Trophoblast cell (in vitro differentiated cells and primary cell): Measurements from ENCODE around the gene ERBB4.

Source experiments
- DNase-seq, 2 donors: peaks; one replicate each; pipeline ENCODE4 v3.0.0-alpha.2; 2016
- H2AFZ ChIP-seq: 2 replicates; pipeline ENCODE4 v1.6.1; 2013; ENCODE audit warnings: low read length, moderate library complexity, mild to moderate bottlenecking; ENCODE audit not compliant: insufficient read depth, poor library complexity
- H2AK5ac ChIP-seq: 2 replicates; pipeline ENCODE4 v1.6.1; 2013; ENCODE audit warnings: mild to moderate bottlenecking, low read length
- H2BK120ac ChIP-seq: 2 replicates; pipeline ENCODE4 v1.6.1; 2013; ENCODE audit warnings: low read length, mild to moderate bottlenecking, moderate library complexity; ENCODE audit not compliant: insufficient read depth, poor library complexity
- H2BK12ac ChIP-seq: 2 replicates; pipeline ENCODE4 v1.6.1; 2013; ENCODE audit warnings: mild to moderate bottlenecking, low read length, moderate library complexity
- H2BK5ac ChIP-seq: 2 replicates; pipeline ENCODE4 v1.6.1; 2013; ENCODE audit warnings: low read length, low read depth, moderate library complexity, mild to moderate bottlenecking; ENCODE audit not compliant: poor library complexity
- H3K14ac ChIP-seq: 2 replicates; pipeline ENCODE4 v1.6.1; 2013; ENCODE audit warnings: mild to moderate bottlenecking, low read length
- H3K18ac ChIP-seq: 2 replicates; pipeline ENCODE4 v1.6.1; 2013; ENCODE audit warnings: mild to moderate bottlenecking, low read length
- H3K23ac ChIP-seq: 2 replicates; pipeline ENCODE4 v1.6.1; 2013; ENCODE audit warnings: low read length
- H3K27ac ChIP-seq: 2 replicates; pipeline ENCODE4 v1.5.1; 2013; ENCODE audit warnings: low read depth, mild to moderate bottlenecking, inconsistent platforms, low read length, moderate library complexity
- H3K27me3 ChIP-seq: 2 replicates; pipeline ENCODE4 v1.6.1; 2013; ENCODE audit warnings: inconsistent platforms, mild to moderate bottlenecking, low read length, moderate library complexity; ENCODE audit not compliant: insufficient read depth
- H3K36me3 ChIP-seq, 2 experiments: 1 replicate in 1 of 2; 2 replicates in 1 of 2; pipeline ENCODE4 v1.6.1; 2013; ENCODE audit warnings: low read length in 2 of 2, mild to moderate bottlenecking in 2 of 2, moderate library complexity in 1 of 2; ENCODE audit not compliant: insufficient read depth in 2 of 2, control insufficient read depth in 1 of 2
- H3K4ac ChIP-seq: 2 replicates; pipeline ENCODE4 v1.6.1; 2013; ENCODE audit warnings: low read depth, mild to moderate bottlenecking, low read length, moderate library complexity
- H3K4me1 ChIP-seq, 2 experiments: 1 replicate in 1 of 2; 2 replicates in 1 of 2; pipeline ENCODE4 v1.6.1; 2013; ENCODE audit warnings: low read length in 2 of 2, mild to moderate bottlenecking in 2 of 2, moderate library complexity in 1 of 2; ENCODE audit not compliant: insufficient read depth in 2 of 2, control insufficient read depth in 1 of 2
- H3K4me2 ChIP-seq: 2 replicates; pipeline ENCODE4 v1.6.1; 2013; ENCODE audit warnings: inconsistent platforms, mild to moderate bottlenecking, low read length, moderate library complexity
- H3K4me3 ChIP-seq: 2 replicates; pipeline ENCODE4 v1.5.1; 2013; ENCODE audit warnings: mild to moderate bottlenecking, low read depth, low read length, inconsistent platforms
- H3K79me1 ChIP-seq: one replicate; pipeline ENCODE4 v1.6.1; 2013; ENCODE audit warnings: low read length
- H3K79me2 ChIP-seq: 2 replicates; pipeline ENCODE4 v1.6.1; 2013; ENCODE audit warnings: low read length, mild to moderate bottlenecking; ENCODE audit not compliant: control insufficient read depth, insufficient read depth, poor library complexity
- H3K9ac ChIP-seq: 2 replicates; pipeline ENCODE4 v1.6.1; 2013; ENCODE audit warnings: mild to moderate bottlenecking, low read length
- H3K9me3 ChIP-seq: 2 replicates; pipeline ENCODE4 v1.6.1; 2013; ENCODE audit warnings: low read depth, mild to moderate bottlenecking, control low read depth, inconsistent platforms, low read length; ENCODE audit not compliant: insufficient read depth
- H4K12ac ChIP-seq: 2 replicates; pipeline ENCODE4 v1.6.1; 2013; ENCODE audit warnings: low read depth, mild to moderate bottlenecking, low read length, moderate library complexity
- H4K8ac ChIP-seq: 2 replicates; pipeline ENCODE4 v1.6.1; 2013; ENCODE audit warnings: low read depth, mild to moderate bottlenecking, low read length, moderate library complexity
- H4K91ac ChIP-seq: one replicate; pipeline ENCODE4 v1.6.1; 2013; ENCODE audit warnings: low read depth, mild to moderate bottlenecking, low read length, moderate library complexity
- WGBS: extraction: QIAGEN DNeasy Blood & Tissue Kit; methylation state at CpG from one replicate; pipeline ENCODE4 v1.1.7; 2013; ENCODE audit warnings: missing lambda C conversion rate; ENCODE audit not compliant: insufficient read length, insufficient coverage; ENCODE audit errors: extremely low coverage; 5-methylcytosine and 5-hydroxymethylcytosine counted together

Gene ERBB4

GRCh38 chr2:211822686-211823335 is 715.8 kb downstream of the ERBB4 start:
- Histone ChIP-seq H3K27me3 (no peaks in the 10 kb centered on the region), H3K9me3 (no peaks in the 10 kb centered on the region), H3K79me2 (no peaks in the 10 kb centered on the region), H3K4ac (no peak overlapping the region), H2BK12ac (no peak overlapping the region), H2BK120ac (no peak overlapping the region), H3K14ac (no peak overlapping the region), H2BK5ac (no peak overlapping the region), H3K4me1 (no peaks in the 10 kb centered on the region), H3K27ac (no peak overlapping the region), H4K91ac (no peak overlapping the region), H4K8ac (no peak overlapping the region), H2AFZ (no peak overlapping the region), H3K36me3 (no peaks in the 10 kb centered on the region), H3K9ac (no peak overlapping the region), H3K23ac (no peak overlapping the region), H3K79me1 (no peaks in the 10 kb centered on the region), H2AK5ac (no peak overlapping the region), H3K4me2 (no peak overlapping the region), H4K12ac (no peak overlapping the region), H3K18ac (no peak overlapping the region), H3K4me3 (no peak overlapping the region)
- DNase-seq: no peak
- no CpG with 5 or more reads among the region's 3 CpGs for WGBS

- DNase-seq: no peak
- H2BK120ac ChIP-seq: no peak overlapping the region
- H3K4me3 ChIP-seq: no peak overlapping the region
- no peak overlapping the region for H2BK5ac ChIP-seq
- H3K14ac ChIP-seq: no peak overlapping the region
- no peak overlapping the region for H3K4ac ChIP-seq
- H3K27me3 ChIP-seq: no peaks in the 10 kb centered on the region
- no CpG with 5 or more reads among the region's 1 CpG for WGBS
- H4K12ac ChIP-seq: no peak overlapping the region
- no peaks in the 10 kb centered on the region for H3K79me1 ChIP-seq
- no peaks in the 10 kb centered on the region for H3K4me1 ChIP-seq
- no peak overlapping the region for H3K27ac ChIP-seq
- H3K9me3 ChIP-seq: no peaks in the 10 kb centered on the region
- H3K79me2 ChIP-seq: no peaks in the 10 kb centered on the region
- no peak overlapping the region for H4K8ac ChIP-seq
- no peak overlapping the region for H3K4me2 ChIP-seq
- no peaks in the 10 kb centered on the region for H3K36me3 ChIP-seq
- H2BK12ac ChIP-seq: no peak overlapping the region
- no peak overlapping the region for H3K18ac ChIP-seq
- no peak overlapping the region for H3K9ac ChIP-seq
- H2AFZ ChIP-seq: no peak overlapping the region
- no peak overlapping the region for H3K23ac ChIP-seq
- no peak overlapping the region for H4K91ac ChIP-seq
- H2AK5ac ChIP-seq: no peak overlapping the region
Measured at GRCh38 chr2:211816754-211817153, 721.8 kb downstream of the ERBB4 start.

- Histone ChIP-seq H3K4me1 (no peaks in the 10 kb centered on the region), H3K36me3 (no peaks in the 10 kb centered on the region), H3K4me3 (no peak overlapping the region), H3K4me2 (no peak overlapping the region), H4K12ac (no peak overlapping the region), H2BK12ac (no peak overlapping the region), H3K4ac (no peak overlapping the region), H3K9me3 (no peaks in the 10 kb centered on the region), H3K79me1 (no peaks in the 10 kb centered on the region), H3K23ac (no peak overlapping the region), H3K27me3 (no peaks in the 10 kb centered on the region), H2AK5ac (no peak overlapping the region), H3K79me2 (no peaks in the 10 kb centered on the region), H4K8ac (no peak overlapping the region), H3K9ac (no peak overlapping the region), H2BK120ac (no peak overlapping the region), H4K91ac (no peak overlapping the region), H2AFZ (no peak overlapping the region), H3K27ac (no peak overlapping the region), H2BK5ac (no peak overlapping the region), H3K14ac (no peak overlapping the region), H3K18ac (no peak overlapping the region)
- no peak for DNase-seq
- no CpG with 5 or more reads among the region's 4 CpGs for WGBS
Measured at GRCh38 chr2:211812587-211812986, 726.0 kb downstream of the ERBB4 start.

- Histone ChIP-seq H3K23ac (no peak overlapping the region), H3K27ac (no peak overlapping the region), H3K27me3 (no peaks in the 10 kb centered on the region), H2BK5ac (no peak overlapping the region), H2AFZ (no peak overlapping the region), H3K4ac (no peak overlapping the region), H4K8ac (no peak overlapping the region), H3K14ac (no peak overlapping the region), H3K79me1 (no peaks in the 10 kb centered on the region), H3K36me3 (no peaks in the 10 kb centered on the region), H3K9ac (no peak overlapping the region), H3K9me3 (no peaks in the 10 kb centered on the region), H2AK5ac (no peak overlapping the region), H4K12ac (no peak overlapping the region), H3K4me2 (no peak overlapping the region), H3K18ac (no peak overlapping the region), H3K4me1 (no peaks in the 10 kb centered on the region), H3K4me3 (no peak overlapping the region), H4K91ac (no peak overlapping the region), H2BK120ac (no peak overlapping the region), H3K79me2 (no peaks in the 10 kb centered on the region), H2BK12ac (no peak overlapping the region)
- no CpG with 5 or more reads among the region's 4 CpGs for WGBS
- DNase-seq: no peak
Measured at GRCh38 chr2:211802666-211803065, 735.9 kb downstream of the ERBB4 start.
